Adrenal gland (tissue), 12 donors: Measurements from ENCODE around the gene ESYT2. TPM values are rescaled to one million over a fixed set of nuclear protein-coding genes. Genes with fewer than 3 reads are reported as not detected.

Experiments used
- DNase-seq, 7 donors: peaks; one replicate each; pipeline ENCODE4 v3.0.0-alpha.2; 2019 to 2020
- H3K27ac ChIP-seq, 5 donors: fragments of 200-600 bp; sonication (generic) in 4 of 5; 1 replicate in 3 of 5; 2 replicates in 2 of 5; pipeline versions ENCODE4 v1.5.1 to v1.8.0; 2016 to 2020; ENCODE audit warnings: mild to moderate bottlenecking in 1 of 5
- H3K27me3 ChIP-seq: fragments of 200-600 bp; 2 replicates; pipeline ENCODE4 v1.8.0; 2021
- H3K36me3 ChIP-seq, 2 donors: fragments of 200-600 bp; replicated peaks in 1 of 2; 1 replicate in 1 of 2; 2 replicates in 1 of 2; pipeline versions ENCODE4 v1.5.1 to v1.8.0; 2018 to 2022
- H3K4me1 ChIP-seq, 2 donors: fragments of 200-600 bp; replicated peaks in 1 of 2; 1 replicate in 1 of 2; 2 replicates in 1 of 2; pipeline versions ENCODE4 v1.5.1 to v1.8.0; 2018 to 2021
- H3K4me3 ChIP-seq, 4 donors: fragments of 200-600 bp; sonication (generic) in 3 of 4; one replicate each; pipeline ENCODE4 v1.5.1; 2016 to 2018
- H3K9me3 ChIP-seq, 3 donors: fragments of 200-600 bp; sonication (generic) in 1 of 3; replicated peaks in 1 of 3; 1 replicate in 2 of 3; 2 replicates in 1 of 3; pipeline versions ENCODE4 v1.5.1 to v1.8.0; 2016 to 2021
- POLR2A ChIP-seq, 2 donors: fragments of 450-650 bp; IDR thresholded peaks; one replicate each; pipeline ENCODE4 v1.6.1; 2017; ENCODE audit warnings: antibody characterized with exemption in 2 of 2, mild to moderate bottlenecking in 2 of 2, moderate library complexity in 1 of 2
- WGBS, 4 donors: extraction: QIAGEN DNeasy Blood & Tissue Kit in 2 of 4; methylation state at CpG; one replicate each; pipeline versions ENCODE4 v1.1.5 to v1.1.7; 2013 to 2017; 5-methylcytosine and 5-hydroxymethylcytosine counted together
- intact Hi-C, 2 donors: fragments of 100-400 bp; cut with DNase I; formaldehyde crosslinking; loops; one replicate each; pipeline versions ENCODE4 v1.14.1 to v1.15.0; 2022 to 2023
- polyA plus RNA-seq, 3 donors: library from polyadenylated mRNA; stranded (reverse); fragments of 200-250 nt in 2 of 3; fragments of 350-450 nt in 1 of 3; fragmentation: Illumina TruSeq in 1 of 3; extraction: RNeasy Lipid Tissue Mini Kit (QIAGEN cat#74804) in 1 of 3; gene quantifications; one replicate each; pipeline ENCODE4 v1.2.3, GENCODE V29; 2013 to 2014
- total RNA-seq, 9 donors: library from RNA; depleted of rRNA in 4 of 9; stranded (reverse); fragments of >200 nt in 4 of 9; fragments of 120-200 nt in 1 of 9; fragmentation: NEBNext Ultra II Directional in 1 of 9; extraction: Animal tissue kit (Norgen Biotek cat#: 25700) in 1 of 9; gene quantifications; one replicate each; pipeline versions ENCODE4 v1.1.0 to v1.2.4, GENCODE V29; 2013 to 2023
- TF ChIP-seq, protein P1 (sequence below), 6 experiments: fragments of 450-650 bp in 4 of 6; fragments of 200-600 bp in 2 of 6; sonication (generic) in 1 of 6; IDR thresholded peaks; 1 replicate in 5 of 6; 2 replicates in 1 of 6; pipeline versions ENCODE4 v1.5.1 to v1.8.0; 2016 to 2021; ENCODE audit warnings: antibody characterized with exemption in 6 of 6, mild to moderate bottlenecking in 2 of 6, moderate library complexity in 1 of 6
- donor health status: healthy with polysubstance abuse.
- donor health status: Bipolar disorder and iron deficiency.
- donor health status: DM: yes; HTN: yes; CAD: no.
- donor health status: DM: no; HTN: no; CAD: no.
- donor health status: DM: no; HTN: no; CAD: no.
- donor health status: DM: yes; HTN: yes; CAD: no.

The ESYT2 gene
- total and polyA plus RNA-seq, 12 donors, result 16.8 to 104 (median 77.5) TPM

DNA sequence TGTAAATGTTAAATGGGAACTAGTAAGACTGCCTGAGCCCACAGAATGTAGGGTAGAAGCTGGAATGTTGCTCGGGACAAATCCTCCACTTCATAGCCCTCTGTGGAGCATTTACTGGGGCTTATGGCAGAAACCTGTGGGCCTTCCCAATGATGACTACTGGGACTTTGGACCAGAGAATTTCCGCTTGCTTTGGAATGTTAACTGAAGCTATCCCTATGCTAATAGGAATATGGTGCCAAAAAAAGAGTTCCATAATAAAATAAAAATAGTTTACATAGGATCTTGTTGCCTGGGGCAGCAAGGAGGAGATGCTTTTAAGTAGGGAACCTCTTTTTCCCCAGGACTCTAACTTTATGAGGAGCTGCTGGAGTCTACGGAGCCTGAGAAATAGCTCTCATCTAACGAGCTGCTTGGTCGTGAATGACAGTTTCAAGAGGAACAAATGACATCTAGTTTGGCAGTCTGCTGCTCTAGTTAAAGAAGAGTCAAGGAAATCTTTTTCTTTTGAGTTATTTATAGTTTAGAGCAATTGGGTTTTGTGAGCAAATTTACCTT, 21.3 kb upstream of the ESYT2 start:
- WGBS, 4 donors, result 79 to 82% (median 80%) methylated on average over 5 of the region's 5 CpGs
- Histone ChIP-seq H3K4me1 (peaks cover 0 to 14% of the 10 kb centered on the region in 2 donors), H3K4me3 (no peak overlapping the region), H3K27me3 (no peaks in the 10 kb centered on the region), H3K9me3 (peaks cover 0 to 4% (median 0%) of the 10 kb centered on the region in 3 donors), H3K27ac (no peak overlapping the region), H3K36me3 (no peaks in the 10 kb centered on the region)
- no peak for TF ChIP-seq POLR2A (IDR thresholded peaks at IDR 0.05)
- TF ChIP-seq, protein P1, sequence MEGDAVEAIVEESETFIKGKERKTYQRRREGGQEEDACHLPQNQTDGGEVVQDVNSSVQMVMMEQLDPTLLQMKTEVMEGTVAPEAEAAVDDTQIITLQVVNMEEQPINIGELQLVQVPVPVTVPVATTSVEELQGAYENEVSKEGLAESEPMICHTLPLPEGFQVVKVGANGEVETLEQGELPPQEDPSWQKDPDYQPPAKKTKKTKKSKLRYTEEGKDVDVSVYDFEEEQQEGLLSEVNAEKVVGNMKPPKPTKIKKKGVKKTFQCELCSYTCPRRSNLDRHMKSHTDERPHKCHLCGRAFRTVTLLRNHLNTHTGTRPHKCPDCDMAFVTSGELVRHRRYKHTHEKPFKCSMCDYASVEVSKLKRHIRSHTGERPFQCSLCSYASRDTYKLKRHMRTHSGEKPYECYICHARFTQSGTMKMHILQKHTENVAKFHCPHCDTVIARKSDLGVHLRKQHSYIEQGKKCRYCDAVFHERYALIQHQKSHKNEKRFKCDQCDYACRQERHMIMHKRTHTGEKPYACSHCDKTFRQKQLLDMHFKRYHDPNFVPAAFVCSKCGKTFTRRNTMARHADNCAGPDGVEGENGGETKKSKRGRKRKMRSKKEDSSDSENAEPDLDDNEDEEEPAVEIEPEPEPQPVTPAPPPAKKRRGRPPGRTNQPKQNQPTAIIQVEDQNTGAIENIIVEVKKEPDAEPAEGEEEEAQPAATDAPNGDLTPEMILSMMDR (IDR thresholded peaks at IDR 0.05), result no peak
- no peak for DNase-seq
- intact Hi-C loops, result loop anchor here in 1 of 2 donors (10.0 kb wide), 1 partner anchor 146 kb away; the partner anchor contains the start of gene NCAPG2

- intact Hi-C loops, result loop anchor here in 1 of 2 donors (10.0 kb wide), 1 partner anchor 145 kb away; the partner anchor contains the start of gene NCAPG2
- Histone ChIP-seq H3K4me3 (no peak overlapping the region), H3K27ac (no peak overlapping the region), H3K4me1 (peaks cover 0 to 12% of the 10 kb centered on the region in 2 donors), H3K9me3 (peaks cover 0 to 4% (median 0%) of the 10 kb centered on the region in 3 donors), H3K36me3 (no peaks in the 10 kb centered on the region), H3K27me3 (no peaks in the 10 kb centered on the region)
- 86 to 93% (median 90%) methylated on average over 4 to 5 of the region's 5 CpGs for WGBS, 4 donors
- DNase-seq, result peak in 1 of 7 donors; percentile 11
- TF ChIP-seq, protein P1 (IDR thresholded peaks at IDR 0.05), result no peak
- TF ChIP-seq POLR2A (IDR thresholded peaks at IDR 0.05), result no peak
Measured at GRCh38 chr7:158849768-158850544, 20.6 kb upstream of the ESYT2 start.

- peaks cover 0 to 12% of the 10 kb centered on the region in 2 donors for H3K4me1 ChIP-seq
- no peak for DNase-seq
- H3K36me3 ChIP-seq, result no peaks in the 10 kb centered on the region
- TF ChIP-seq, protein P1 (IDR thresholded peaks at IDR 0.05), result no peak
- TF ChIP-seq POLR2A (IDR thresholded peaks at IDR 0.05), result no peak
- intact Hi-C loops, result no loop called here
- no peak overlapping the region for H3K4me3 ChIP-seq
- 93 to 97% (median 95%) methylated on average over 2 to 5 of the region's 5 CpGs for WGBS, 4 donors
- no peak overlapping the region for H3K27ac ChIP-seq
- no peaks in the 10 kb centered on the region for H3K27me3 ChIP-seq
- H3K9me3 ChIP-seq, result peaks cover 0 to 4% (median 0%) of the 10 kb centered on the region in 3 donors
Measured at GRCh38 chr7:158849442-158849767, 20.1 kb upstream of the ESYT2 start.

DNA sequence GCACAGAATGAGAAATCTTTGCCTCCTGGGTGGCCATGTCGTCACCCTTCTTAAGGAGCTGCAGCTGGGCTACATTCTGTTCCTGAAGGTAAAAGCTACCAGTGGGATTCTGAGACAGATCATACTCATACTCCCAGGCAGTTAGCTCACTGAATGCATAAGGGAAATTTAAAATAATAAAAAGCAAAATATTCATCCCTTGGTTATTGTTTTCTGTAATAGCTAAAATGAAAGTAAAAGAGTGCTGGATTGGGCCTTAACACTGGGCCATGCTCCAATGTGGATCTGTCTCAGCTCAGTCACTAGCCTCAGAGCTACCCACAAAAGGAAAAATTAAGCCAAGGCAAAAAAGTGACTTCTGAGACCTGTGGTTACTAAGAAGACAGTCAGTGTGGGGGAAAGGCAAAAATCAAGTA, 18.1 kb upstream of the ESYT2 start:
- peak in 1 of 7 donors; percentile 49 for DNase-seq
- Histone ChIP-seq H3K27me3 (no peaks in the 10 kb centered on the region), H3K27ac (peak overlapping the region in 3 of 5 donors; percentile 4 to 59 (median 30)), H3K4me1 (peaks cover 0 to 12% of the 10 kb centered on the region in 2 donors), H3K4me3 (peak overlapping the region in 1 of 4 donors; percentile 34), H3K9me3 (peaks cover 0 to 4% (median 0%) of the 10 kb centered on the region in 3 donors), H3K36me3 (no peaks in the 10 kb centered on the region)
- TF ChIP-seq, protein P1 (IDR thresholded peaks at IDR 0.05), result no peak
- TF ChIP-seq POLR2A (IDR thresholded peaks at IDR 0.05), result no peak
- intact Hi-C loops, result no loop called here
- WGBS, 4 donors, result 48 to 65% (median 56%) methylated on average over 1 of the region's 1 CpG
